Heart left ventricle (tissue), 16 donors: Measurements from ENCODE around the gene MAP4K4. TPM values are rescaled to one million over a fixed set of nuclear protein-coding genes. Genes with fewer than 3 reads are reported as not detected.

Experiments
- ATAC-seq, 4 donors: fragments of 200-7000 bp; cut with Tn5 transposase; one replicate each; pipeline ENCODE4 v1.9.1; 2020 to 2022; ENCODE audit warnings: moderate library complexity in 4 of 4, mild to moderate bottlenecking in 3 of 4, moderate number of reproducible peaks in 1 of 4
- DNase-seq, 5 donors: peaks; one replicate each; pipeline ENCODE4 v3.0.0-alpha.2; 2020
- H3K27ac ChIP-seq, 12 donors: fragments of 200-600 bp; sonication (generic) in 4 of 12; one replicate each; pipeline versions ENCODE4 v1.5.0 to v1.8.0; 2016 to 2022; ENCODE audit warnings: mild to moderate bottlenecking in 2 of 12
- H3K27me3 ChIP-seq, 9 donors: fragments of 200-600 bp; sonication (generic) in 2 of 9; one replicate each; pipeline versions ENCODE4 v1.5.1 to v1.8.0; 2016 to 2022; ENCODE audit warnings: mild to moderate bottlenecking in 3 of 9
- H3K36me3 ChIP-seq, 9 donors: fragments of 200-600 bp; sonication (generic) in 2 of 9; one replicate each; pipeline versions ENCODE4 v1.5.0 to v1.8.0; 2018 to 2022; ENCODE audit warnings: mild to moderate bottlenecking in 2 of 9
- H3K4me1 ChIP-seq, 12 donors: fragments of 200-600 bp; sonication (generic) in 4 of 12; one replicate each; pipeline versions ENCODE4 v1.5.0 to v1.8.0; 2016 to 2022; ENCODE audit warnings: mild to moderate bottlenecking in 3 of 12
- H3K4me3 ChIP-seq, 12 donors: fragments of 200-600 bp; sonication (generic) in 4 of 12; one replicate each; pipeline versions ENCODE4 v1.5.0 to v1.8.0; 2017 to 2022; ENCODE audit warnings: mild to moderate bottlenecking in 9 of 12, moderate library complexity in 4 of 12
- H3K9me3 ChIP-seq, 12 donors: fragments of 200-600 bp; sonication (generic) in 4 of 12; one replicate each; pipeline versions ENCODE4 v1.5.0 to v1.8.0; 2016 to 2022; ENCODE audit warnings: mild to moderate bottlenecking in 1 of 12
- CTCF ChIP-seq, 12 donors: fragments of 200-600 bp; sonication (generic) in 4 of 12; IDR thresholded peaks; one replicate each; pipeline versions ENCODE4 v1.5.0 to v1.8.0; 2018 to 2022; ENCODE audit warnings: antibody characterized with exemption in 12 of 12, mild to moderate bottlenecking in 5 of 12
- POLR2A ChIP-seq, 2 donors: fragments of 450-650 bp; IDR thresholded peaks; one replicate each; pipeline ENCODE4 v1.6.1; 2017; ENCODE audit warnings: antibody characterized with exemption in 2 of 2, mild to moderate bottlenecking in 2 of 2, moderate library complexity in 2 of 2
- WGBS, 4 donors: extraction: QIAGEN DNeasy Blood & Tissue Kit in 2 of 4; methylation state at CpG; one replicate each; pipeline versions ENCODE4 v1.1.5 to v1.1.7; 2013 to 2018; 5-methylcytosine and 5-hydroxymethylcytosine counted together
- intact Hi-C, 10 donors: fragments of 100-400 bp; cut with DNase I; formaldehyde crosslinking; loops; one replicate each; pipeline versions ENCODE4 v1.11.1 to v1.14.2; 2022
- polyA plus RNA-seq, 2 donors: library from polyadenylated mRNA; stranded (reverse); fragments of 200-250 nt; gene quantifications; one replicate each; pipeline ENCODE4 v1.2.3, GENCODE V29; 2013
- total RNA-seq, 9 donors: library from RNA; depleted of rRNA in 2 of 9; stranded (reverse); fragments of >200 nt in 2 of 9; fragmentation: NEBNext Ultra II Directional in 3 of 9; extraction: Animal tissue kit (Norgen Biotek cat#: 25700) in 3 of 9; gene quantifications; one replicate each; pipeline versions ENCODE4 v1.1.0 to v1.2.4, GENCODE V29; 2016 to 2023
- donor health status: ischemic (EF 13 %, LVEDD 7.1; RV severe dilation, severe dysfunction).
- donor health status: healthy with polysubstance abuse.
- donor health status: DM: no; HTN: yes; CAD: no.
- donor health status: DM: no; HTN: no; CAD: no.
- donor health status: ischemic (EF 25% LVEDD 6.9; RV normal size, moderate dysfunction).
- donor health status: ischemic (EF 25% LVEDD 5.7; RV mildly dilated, moderate dysfunction).
- donor health status: healthy.
- donor health status: DM: yes; HTN: yes; CAD: no.
- donor health status: ischemic (EF 35%, LVEDD 5.7; RV mildly dilated, moderate dysfunction).
- donor health status: nonischemic (EF 11% LVEDD 7.7; RV severe dilation, severe dysfunction).
- donor health status: DM: yes; HTN: yes; CAD: no.
- donor health status: PGD.
- donor health status: ischemic (EF 29% LVEDD 5.4; RV normal size, mild dysfunction).
- donor health status: nonischemic (EF 23%, LVEDD 6.1; RV moderate dilation, normal function).

The MAP4K4 gene
- total and polyA plus RNA-seq, 11 donors = 52.7 to 192 (median 114) TPM

GRCh38 chr2:101808006-101808562, 110.6 kb downstream of the MAP4K4 start:
- no peak overlapping the region for H3K27ac ChIP-seq
- H3K9me3 ChIP-seq = no peaks in the 10 kb centered on the region
- peaks cover 7 to 80% (median 63%) of the 10 kb centered on the region in 12 donors for H3K4me1 ChIP-seq
- intact Hi-C loops = loop anchor here in 1 of 10 donors (5.0 kb wide), 1 partner anchor 41 kb away; no protein-coding TSS in a partner anchor
- H3K27me3 ChIP-seq = no peaks in the 10 kb centered on the region
- DNase-seq (no peak), ATAC-seq (no peak)
- H3K36me3 ChIP-seq = no peaks in the 10 kb centered on the region
- WGBS, 4 donors = 68 to 79% (median 76%) methylated on average over 6 of the region's 6 CpGs
- no peak overlapping the region for H3K4me3 ChIP-seq
- TF ChIP-seq POLR2A (IDR thresholded peaks at IDR 0.05) (no peak), CTCF (IDR thresholded peaks at IDR 0.05) (no peak)

- ATAC-seq = no peak
These were observed 112.2 kb downstream of the MAP4K4 start for GRCh38 chr2:101809698-101810097.

GRCh38 chr2:101811226-101812015, 113.9 kb downstream of the MAP4K4 start:
- Histone ChIP-seq H3K27ac (no peak overlapping the region), H3K27me3 (no peaks in the 10 kb centered on the region), H3K36me3 (no peaks in the 10 kb centered on the region), H3K4me1 (peaks cover 0 to 75% (median 59%) of the 10 kb centered on the region in 12 donors), H3K4me3 (no peak overlapping the region), H3K9me3 (no peaks in the 10 kb centered on the region)
- 83 to 85% (median 85%) methylated on average over 11 of the region's 11 CpGs for WGBS, 4 donors
- intact Hi-C loops = no loop called here
- no peak for DNase-seq
- ATAC-seq = no peak
- no peak for TF ChIP-seq POLR2A (IDR thresholded peaks at IDR 0.05)
- TF ChIP-seq CTCF (IDR thresholded peaks at IDR 0.05) = no peak

More at GRCh38 chr2:101809698-101810097, 112.2 kb downstream of the MAP4K4 start:
- Histone ChIP-seq H3K4me1 (peaks cover 4 to 75% (median 61%) of the 10 kb centered on the region in 12 donors), H3K36me3 (no peaks in the 10 kb centered on the region), H3K27me3 (no peaks in the 10 kb centered on the region), H3K27ac (no peak overlapping the region), H3K9me3 (no peaks in the 10 kb centered on the region), H3K4me3 (no peak overlapping the region)
- DNase-seq = no peak
- TF ChIP-seq POLR2A (IDR thresholded peaks at IDR 0.05) (no peak), CTCF (IDR thresholded peaks at IDR 0.05) (no peak)
- intact Hi-C loops = loop anchor here in 1 of 10 donors (5.0 kb wide), 1 partner anchor 42 kb away; no protein-coding TSS in a partner anchor

GRCh38 chr2:101812226-101812625, 114.7 kb downstream of the MAP4K4 start:
- intact Hi-C loops = no loop called here
- ATAC-seq = no peak
- Histone ChIP-seq H3K9me3 (no peaks in the 10 kb centered on the region), H3K4me1 (peaks cover 0 to 75% (median 57%) of the 10 kb centered on the region in 12 donors), H3K4me3 (no peak overlapping the region), H3K27ac (no peak overlapping the region), H3K36me3 (no peaks in the 10 kb centered on the region), H3K27me3 (no peaks in the 10 kb centered on the region)
- 88 to 91% (median 89%) methylated on average over 7 of the region's 7 CpGs for WGBS, 4 donors
- no peak for DNase-seq
- TF ChIP-seq POLR2A (IDR thresholded peaks at IDR 0.05) (no peak), CTCF (IDR thresholded peaks at IDR 0.05) (no peak)
